IPS DF 4.7 (cell line): Measurements from ENCODE around the gene CPNE7.
"Not testable (repeated sequence)": the region's sequence is repeated elsewhere in the genome, so short reads cannot be mapped to it uniquely, and the experiment has no call there.

Source experiments
- DNase-seq: peaks from one replicate; pipeline ENCODE4 v3.0.0-alpha.2; 2013; ENCODE audit warnings: low spot score; ENCODE audit errors: extremely low read depth

The CPNE7 gene

GRCh38 chr16:89565506-89566372 lies 9.8 kb upstream of the CPNE7 start:
- DNase-seq, result peak; percentile 41

GRCh38 chr16:89567656-89568594 lies 7.6 kb upstream of the CPNE7 start:
- DNase-seq, result no peak

- DNase-seq, result no peak
Observed at GRCh38 chr16:89569506-89570341, 5.8 kb upstream of the CPNE7 start.

- DNase-seq, result no peak
Observed at GRCh38 chr16:89570342-89570923, 5.1 kb upstream of the CPNE7 start.

- not testable (repeated sequence) for DNase-seq
Observed at GRCh38 chr16:89570983-89571598, 4.5 kb upstream of the CPNE7 start.

- no peak for DNase-seq
Observed at GRCh38 chr16:89571636-89572035, 3.9 kb upstream of the CPNE7 start.

- no peak for DNase-seq
Observed at GRCh38 chr16:89572073-89572484, 3.5 kb upstream of the CPNE7 start.

- DNase-seq, result no peak
Observed at GRCh38 chr16:89572485-89573205, 2.9 kb upstream of the CPNE7 start.

GRCh38 chr16:89573826-89574680 lies 1.5 kb upstream of the CPNE7 start:
- DNase-seq, result no peak

GRCh38 chr16:89574681-89575246 lies 794 bp upstream of the CPNE7 start:
- no peak for DNase-seq

- no peak for DNase-seq
Observed at GRCh38 chr16:89576153-89577054, 846 bp downstream of the CPNE7 start.

- DNase-seq, result no peak
Observed at GRCh38 chr16:89577055-89577759, 1.6 kb downstream of the CPNE7 start.

- DNase-seq, result no peak
Observed at GRCh38 chr16:89579351-89579750, 3.8 kb downstream of the CPNE7 start.

- DNase-seq, result no peak
Observed at GRCh38 chr16:89581045-89581695, 5.6 kb downstream of the CPNE7 start.

GRCh38 chr16:89581861-89582563 lies 6.5 kb downstream of the CPNE7 start:
- no peak for DNase-seq
